ENCODE measurements around the gene PRM3. TPM values are rescaled to one million over a fixed set of nuclear protein-coding genes. Genes with fewer than 3 reads are reported as not detected.
"Not testable (repeated sequence)": the region's sequence is repeated elsewhere in the genome, so short reads cannot be mapped to it uniquely, and the experiment has no call there.

Gene PRM3
- total RNA-seq, 1 experiment from 2014 or later = not detected

DNA sequence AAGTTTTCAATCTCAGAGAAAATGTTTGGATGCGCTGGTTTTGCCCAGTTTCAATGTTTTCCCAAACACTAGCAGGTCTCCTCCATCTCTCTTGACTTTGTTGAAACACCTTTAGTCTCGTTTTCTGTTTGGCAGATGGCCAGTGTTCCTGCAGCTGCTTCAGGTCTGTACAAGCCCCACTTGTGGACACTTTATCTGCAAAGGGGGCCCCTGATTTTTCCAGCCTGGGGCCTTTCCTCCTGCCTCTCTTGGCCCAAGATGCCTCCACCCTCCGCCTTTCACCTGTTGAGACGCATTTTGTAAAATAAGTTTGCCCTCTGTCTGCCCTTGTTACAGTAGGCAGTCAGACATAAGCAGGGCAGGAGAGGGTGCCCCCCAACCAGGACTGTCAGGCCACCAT lies 29.5 kb upstream of the PRM3 start:
- intact Hi-C loops (cut with micrococcal nuclease) = no loop called here
- DNase-seq (ENCODE audit: unreplicated experiment) = peak; percentile 55
- H3K27me3 Mint-ChIP-seq (ENCODE audit: insufficient read depth, unreplicated experiment) = no peaks in the 10 kb centered on the region
- CTCF ChIA-PET = interaction anchor here (1.0 kb wide), 1 partner anchor 340 kb away, joined by 3 read pairs; no protein-coding TSS in a partner anchor
- no peak overlapping the region for H3K27ac Mint-ChIP-seq (ENCODE audit: low read depth, unreplicated experiment)
- H3K4me1 Mint-ChIP-seq (ENCODE audit: insufficient read depth, unreplicated experiment) = peaks cover 6% of the 10 kb centered on the region
- no peaks in the 10 kb centered on the region for H3K36me3 Mint-ChIP-seq (ENCODE audit: insufficient read depth, unreplicated experiment)
- H3K4me3 Mint-ChIP-seq (ENCODE audit: unreplicated experiment) = no peak overlapping the region
- H3K9me3 Mint-ChIP-seq (ENCODE audit: unreplicated experiment) = no peaks in the 10 kb centered on the region
- BruUV-seq (replicated peaks) = no TSS peak
- TF ChIP-seq, protein P1, sequence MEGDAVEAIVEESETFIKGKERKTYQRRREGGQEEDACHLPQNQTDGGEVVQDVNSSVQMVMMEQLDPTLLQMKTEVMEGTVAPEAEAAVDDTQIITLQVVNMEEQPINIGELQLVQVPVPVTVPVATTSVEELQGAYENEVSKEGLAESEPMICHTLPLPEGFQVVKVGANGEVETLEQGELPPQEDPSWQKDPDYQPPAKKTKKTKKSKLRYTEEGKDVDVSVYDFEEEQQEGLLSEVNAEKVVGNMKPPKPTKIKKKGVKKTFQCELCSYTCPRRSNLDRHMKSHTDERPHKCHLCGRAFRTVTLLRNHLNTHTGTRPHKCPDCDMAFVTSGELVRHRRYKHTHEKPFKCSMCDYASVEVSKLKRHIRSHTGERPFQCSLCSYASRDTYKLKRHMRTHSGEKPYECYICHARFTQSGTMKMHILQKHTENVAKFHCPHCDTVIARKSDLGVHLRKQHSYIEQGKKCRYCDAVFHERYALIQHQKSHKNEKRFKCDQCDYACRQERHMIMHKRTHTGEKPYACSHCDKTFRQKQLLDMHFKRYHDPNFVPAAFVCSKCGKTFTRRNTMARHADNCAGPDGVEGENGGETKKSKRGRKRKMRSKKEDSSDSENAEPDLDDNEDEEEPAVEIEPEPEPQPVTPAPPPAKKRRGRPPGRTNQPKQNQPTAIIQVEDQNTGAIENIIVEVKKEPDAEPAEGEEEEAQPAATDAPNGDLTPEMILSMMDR (IDR thresholded peaks at IDR 0.05; ENCODE audit: unreplicated experiment) = no peak
- POLR2A ChIA-PET = no interaction called here

DNA sequence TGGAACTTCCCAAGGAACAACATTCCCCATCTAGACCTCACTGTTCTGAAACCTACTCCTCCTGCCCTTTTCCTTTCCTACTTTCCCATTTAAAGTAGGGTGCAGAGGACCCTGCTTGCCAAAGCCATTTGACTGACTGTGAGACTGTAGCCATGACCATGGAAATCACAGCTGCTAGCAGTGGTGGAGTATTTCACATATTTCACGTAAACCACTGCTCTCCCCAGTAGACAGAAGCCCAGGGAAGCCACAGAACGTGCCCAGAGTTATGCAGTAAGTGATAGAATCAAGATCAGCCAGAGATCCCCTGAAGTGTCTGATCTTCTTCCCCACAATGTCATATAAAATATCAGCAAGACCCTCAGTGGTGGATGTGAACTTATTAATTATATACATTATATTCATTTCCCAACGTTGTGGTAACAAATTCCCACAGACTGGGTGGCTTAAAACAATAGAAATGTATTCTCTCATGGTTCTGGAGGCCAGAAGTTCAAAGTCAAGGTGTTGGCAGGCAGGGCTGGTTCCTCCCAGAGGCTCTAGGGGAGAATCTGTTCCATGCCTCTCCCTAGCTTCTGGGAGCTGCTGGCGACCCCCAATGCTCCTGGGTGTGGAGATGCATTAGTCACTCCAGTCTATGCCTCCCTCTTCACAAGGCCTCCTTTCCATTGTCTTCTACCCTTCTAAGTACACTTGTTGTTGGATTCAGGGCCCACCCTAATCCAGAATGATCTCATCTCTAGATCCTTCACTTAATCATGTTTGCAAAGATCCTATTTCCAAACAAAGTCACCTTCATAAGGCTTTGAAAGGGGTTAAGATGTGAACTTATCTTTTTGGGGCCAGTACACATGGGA lies 28.4 kb upstream of the PRM3 start:
- no peak overlapping the region for H3K27ac Mint-ChIP-seq (ENCODE audit: low read depth, unreplicated experiment)
- intact Hi-C loops (cut with micrococcal nuclease) = no loop called here
- DNase-seq (ENCODE audit: unreplicated experiment) = no peak
- H3K4me3 Mint-ChIP-seq (ENCODE audit: unreplicated experiment) = no peak overlapping the region
- no peaks in the 10 kb centered on the region for H3K27me3 Mint-ChIP-seq (ENCODE audit: insufficient read depth, unreplicated experiment)
- CTCF ChIA-PET = interaction anchor here (0.7 to 1.0 kb wide), 2 partner anchors 272 to 339 kb away, joined by 3 read pairs; no protein-coding TSS in a partner anchor
- POLR2A ChIA-PET = no interaction called here
- no peaks in the 10 kb centered on the region for H3K36me3 Mint-ChIP-seq (ENCODE audit: insufficient read depth, unreplicated experiment)
- BruUV-seq (replicated peaks) = no TSS peak
- TF ChIP-seq, protein P1 (IDR thresholded peaks at IDR 0.05; ENCODE audit: unreplicated experiment) = no peak
- H3K4me1 Mint-ChIP-seq (ENCODE audit: insufficient read depth, unreplicated experiment) = peaks cover under 1% of the 10 kb centered on the region
- no peaks in the 10 kb centered on the region for H3K9me3 Mint-ChIP-seq (ENCODE audit: unreplicated experiment)

DNA sequence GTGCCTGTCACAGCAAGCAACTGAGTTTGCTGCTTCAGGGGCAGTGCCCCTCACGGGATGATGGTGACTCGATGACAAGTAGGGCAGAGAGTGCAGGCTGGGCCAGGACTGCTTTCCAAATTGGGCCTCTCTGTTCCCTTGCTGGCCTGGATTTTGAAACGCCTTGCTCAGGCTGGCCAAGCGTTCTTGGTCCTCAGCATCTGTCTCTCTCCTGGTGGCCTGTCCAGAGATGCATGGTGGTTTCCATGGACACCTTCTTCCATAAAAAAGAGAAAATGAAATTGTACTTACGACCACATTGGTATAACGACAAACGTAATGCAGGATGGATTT lies 27.1 kb upstream of the PRM3 start:
- no peak overlapping the region for H3K4me3 Mint-ChIP-seq (ENCODE audit: unreplicated experiment)
- H3K36me3 Mint-ChIP-seq (ENCODE audit: insufficient read depth, unreplicated experiment) = no peaks in the 10 kb centered on the region
- intact Hi-C loops (cut with micrococcal nuclease) = no loop called here
- DNase-seq (ENCODE audit: unreplicated experiment) = no peak
- no peaks in the 10 kb centered on the region for H3K27me3 Mint-ChIP-seq (ENCODE audit: insufficient read depth, unreplicated experiment)
- ChIA-PET POLR2A (no interaction called here), CTCF (no interaction called here)
- TF ChIP-seq, protein P1 (IDR thresholded peaks at IDR 0.05; ENCODE audit: unreplicated experiment) = no peak
- H3K27ac Mint-ChIP-seq (ENCODE audit: low read depth, unreplicated experiment) = no peak overlapping the region
- no peaks in the 10 kb centered on the region for H3K4me1 Mint-ChIP-seq (ENCODE audit: insufficient read depth, unreplicated experiment)
- no TSS peak for BruUV-seq (replicated peaks)
- no peaks in the 10 kb centered on the region for H3K9me3 Mint-ChIP-seq (ENCODE audit: unreplicated experiment)

DNA sequence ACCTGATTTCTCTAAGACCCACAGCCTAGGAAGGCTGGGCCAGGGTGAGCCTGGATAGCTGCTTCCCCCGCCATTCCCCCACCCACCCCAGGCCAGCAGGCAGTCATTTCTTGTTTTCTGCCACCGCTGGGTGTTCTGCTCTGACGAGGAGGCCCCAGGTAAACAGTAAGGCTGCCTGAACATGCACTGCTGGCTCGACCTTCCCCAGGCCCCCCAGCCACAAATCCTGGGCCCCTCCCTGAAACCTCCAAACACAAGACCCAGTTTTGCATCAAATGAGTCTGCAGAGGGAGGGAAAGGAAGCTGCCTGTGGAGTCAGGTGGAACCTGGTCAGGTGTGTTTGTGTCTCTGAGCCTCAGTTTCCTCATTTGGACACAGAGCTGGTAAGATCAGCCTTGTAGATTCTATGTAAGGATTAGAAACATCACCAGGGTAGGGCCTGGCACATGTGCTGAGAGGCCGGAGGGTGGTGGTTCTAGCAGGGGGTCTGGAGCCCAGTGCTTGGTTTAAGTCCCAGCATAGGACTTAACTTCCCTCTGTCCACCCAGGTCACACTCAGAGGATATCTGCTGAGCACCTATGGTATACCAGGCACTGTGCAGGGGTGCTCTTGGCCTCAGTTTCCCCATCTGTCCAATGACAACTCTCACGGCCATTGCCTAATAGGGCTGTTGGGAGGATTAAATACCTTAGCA lies 26.6 kb upstream of the PRM3 start:
- no peaks in the 10 kb centered on the region for H3K4me1 Mint-ChIP-seq (ENCODE audit: insufficient read depth, unreplicated experiment)
- H3K4me3 Mint-ChIP-seq (ENCODE audit: unreplicated experiment) = no peak overlapping the region
- DNase-seq (ENCODE audit: unreplicated experiment) = no peak
- intact Hi-C loops (cut with micrococcal nuclease) = no loop called here
- no peaks in the 10 kb centered on the region for H3K27me3 Mint-ChIP-seq (ENCODE audit: insufficient read depth, unreplicated experiment)
- H3K9me3 Mint-ChIP-seq (ENCODE audit: unreplicated experiment) = no peaks in the 10 kb centered on the region
- no peak overlapping the region for H3K27ac Mint-ChIP-seq (ENCODE audit: low read depth, unreplicated experiment)
- no TSS peak for BruUV-seq (replicated peaks)
- ChIA-PET CTCF (no interaction called here), POLR2A (no interaction called here)
- H3K36me3 Mint-ChIP-seq (ENCODE audit: insufficient read depth, unreplicated experiment) = no peaks in the 10 kb centered on the region
- TF ChIP-seq, protein P1 (IDR thresholded peaks at IDR 0.05; ENCODE audit: unreplicated experiment) = no peak

DNA sequence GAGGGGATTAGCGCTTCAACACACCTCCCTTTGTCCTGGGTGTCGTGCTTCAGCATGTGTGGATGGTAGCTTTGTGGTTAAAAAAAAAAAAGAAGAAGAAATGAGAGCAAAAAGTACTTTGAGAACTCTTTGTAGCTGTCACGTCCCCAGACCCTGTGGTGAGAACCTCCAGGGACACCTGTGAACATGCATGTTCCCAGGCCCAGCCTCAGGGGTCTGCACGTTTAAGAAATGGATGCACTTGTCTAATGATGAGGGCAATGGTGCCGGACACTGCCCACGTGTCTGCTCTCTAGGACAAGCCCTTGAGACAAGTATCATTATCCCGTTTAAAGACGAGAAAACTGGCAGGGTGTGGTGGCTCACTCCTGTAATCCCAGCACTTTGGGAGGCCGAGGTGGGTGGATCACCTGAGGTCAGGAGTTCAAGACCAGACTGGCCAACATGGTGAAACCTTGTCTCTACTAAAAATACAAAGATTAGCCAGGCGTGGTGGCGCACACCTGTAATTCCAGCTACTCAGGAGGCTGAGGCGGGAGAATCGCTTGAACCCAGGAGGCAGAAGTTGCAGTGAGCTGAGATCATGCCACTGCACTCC lies 25.6 kb upstream of the PRM3 start:
- DNase-seq (ENCODE audit: unreplicated experiment); H3K4me3 Mint-ChIP-seq (ENCODE audit: unreplicated experiment); H3K27me3 Mint-ChIP-seq (ENCODE audit: insufficient read depth, unreplicated experiment); H3K27ac Mint-ChIP-seq (ENCODE audit: low read depth, unreplicated experiment); H3K36me3 Mint-ChIP-seq (ENCODE audit: insufficient read depth, unreplicated experiment); H3K4me1 Mint-ChIP-seq (ENCODE audit: insufficient read depth, unreplicated experiment); intact Hi-C loops (cut with micrococcal nuclease); BruUV-seq (replicated peaks); H3K9me3 Mint-ChIP-seq (ENCODE audit: unreplicated experiment); POLR2A ChIA-PET: not testable (repeated sequence)
- CTCF ChIA-PET = interaction anchor here (0.6 kb wide), 1 partner anchor 70 kb away, joined by 3 read pairs; no protein-coding TSS in a partner anchor

Measured in MCF 10A (cell line).